ENCODE data around the gene UGT1A3. TPM values are rescaled to one million over a fixed set of nuclear protein-coding genes. Genes with fewer than 3 reads are reported as not detected.

Gene UGT1A3
- not detected in 3 replicates for total RNA-seq
- long read RNA-seq, result 0 reads

DNA sequence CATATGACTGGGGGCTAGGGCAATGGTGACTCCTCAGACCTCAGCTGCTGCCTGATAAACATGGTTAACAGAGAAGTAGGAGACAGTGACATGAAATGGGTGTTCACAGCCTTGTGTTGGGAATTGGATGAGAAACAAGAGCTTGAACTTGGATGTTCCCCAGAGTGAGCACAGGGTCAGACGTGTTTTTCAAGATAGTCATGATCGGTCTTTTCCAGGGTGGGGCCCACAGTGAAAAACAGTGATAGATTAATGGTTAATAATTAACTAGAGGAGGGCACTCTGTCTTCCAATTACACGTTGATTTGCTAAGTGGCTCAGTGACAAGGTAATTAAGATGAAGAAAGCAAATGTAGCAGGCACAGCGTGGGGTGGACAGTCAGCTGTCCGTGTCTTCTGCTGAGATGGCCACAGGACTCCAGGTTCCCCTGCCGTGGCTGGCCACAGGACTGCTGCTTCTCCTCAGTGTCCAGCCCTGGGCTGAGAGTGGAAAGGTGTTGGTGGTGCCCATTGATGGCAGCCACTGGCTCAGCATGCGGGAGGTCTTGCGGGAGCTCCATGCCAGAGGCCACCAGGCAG lies at the start of gene UGT1A3:
TSS of gene UGT1A3 (plus strand) at position 320 of the 579 bp plus-strand sequence. CDS start at position 405, 85 bp downstream.
- TF ChIP-seq, protein P1, sequence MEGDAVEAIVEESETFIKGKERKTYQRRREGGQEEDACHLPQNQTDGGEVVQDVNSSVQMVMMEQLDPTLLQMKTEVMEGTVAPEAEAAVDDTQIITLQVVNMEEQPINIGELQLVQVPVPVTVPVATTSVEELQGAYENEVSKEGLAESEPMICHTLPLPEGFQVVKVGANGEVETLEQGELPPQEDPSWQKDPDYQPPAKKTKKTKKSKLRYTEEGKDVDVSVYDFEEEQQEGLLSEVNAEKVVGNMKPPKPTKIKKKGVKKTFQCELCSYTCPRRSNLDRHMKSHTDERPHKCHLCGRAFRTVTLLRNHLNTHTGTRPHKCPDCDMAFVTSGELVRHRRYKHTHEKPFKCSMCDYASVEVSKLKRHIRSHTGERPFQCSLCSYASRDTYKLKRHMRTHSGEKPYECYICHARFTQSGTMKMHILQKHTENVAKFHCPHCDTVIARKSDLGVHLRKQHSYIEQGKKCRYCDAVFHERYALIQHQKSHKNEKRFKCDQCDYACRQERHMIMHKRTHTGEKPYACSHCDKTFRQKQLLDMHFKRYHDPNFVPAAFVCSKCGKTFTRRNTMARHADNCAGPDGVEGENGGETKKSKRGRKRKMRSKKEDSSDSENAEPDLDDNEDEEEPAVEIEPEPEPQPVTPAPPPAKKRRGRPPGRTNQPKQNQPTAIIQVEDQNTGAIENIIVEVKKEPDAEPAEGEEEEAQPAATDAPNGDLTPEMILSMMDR (IDR thresholded peaks at IDR 0.05), result no peak
- H3K9me3 Mint-ChIP-seq (ENCODE audit: low read depth), result no peaks in the 10 kb centered on the region
- no peak within 1 kb of the TSS for H3K4me3 Mint-ChIP-seq (ENCODE audit: unreplicated experiment)
- H3K27ac Mint-ChIP-seq (ENCODE audit: unreplicated experiment), result no peak within 1 kb of the TSS
- no peaks in the 10 kb centered on the region for H3K4me1 Mint-ChIP-seq (ENCODE audit: low read depth)
- peaks cover 34% of the 10 kb centered on the region for H3K27me3 Mint-ChIP-seq (ENCODE audit: low read depth)
- no peak for DNase-seq (ENCODE audit: low spot score)
- no peaks in the 10 kb centered on the region for H3K36me3 Mint-ChIP-seq (ENCODE audit: low read depth)

DNA sequence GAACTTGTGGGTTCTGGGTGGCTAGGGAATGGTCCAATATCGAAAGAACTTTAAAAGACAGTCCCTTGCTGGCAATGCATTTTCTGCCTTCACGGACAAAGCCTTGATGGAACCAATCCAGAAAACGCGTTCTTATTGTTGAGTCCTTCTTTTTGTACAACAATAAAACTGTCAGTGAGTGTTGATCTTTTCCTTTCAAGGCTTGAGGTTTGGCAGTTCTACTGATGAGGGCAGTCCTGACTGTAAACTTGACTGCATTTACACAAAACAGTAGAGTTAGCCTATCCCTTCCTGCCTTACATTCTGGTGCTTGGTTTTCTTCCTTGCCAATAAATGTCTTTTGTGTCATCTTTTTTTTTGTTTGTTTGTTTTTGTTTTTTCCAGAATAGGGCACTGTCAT lies 49.6 kb upstream of the UGT1A3 start:
- Mint-ChIP-seq H3K4me1 (ENCODE audit: low read depth) (peaks cover 5% of the 10 kb centered on the region), H3K4me3 (ENCODE audit: unreplicated experiment) (no peak overlapping the region), H3K36me3 (ENCODE audit: low read depth) (no peaks in the 10 kb centered on the region), H3K9me3 (ENCODE audit: low read depth) (peaks cover 6% of the 10 kb centered on the region), H3K27ac (ENCODE audit: unreplicated experiment) (no peak overlapping the region), H3K27me3 (ENCODE audit: low read depth) (no peaks in the 10 kb centered on the region)
- no peak for DNase-seq (ENCODE audit: low spot score)
- TF ChIP-seq, protein P1 (IDR thresholded peaks at IDR 0.05), result no peak

DNA sequence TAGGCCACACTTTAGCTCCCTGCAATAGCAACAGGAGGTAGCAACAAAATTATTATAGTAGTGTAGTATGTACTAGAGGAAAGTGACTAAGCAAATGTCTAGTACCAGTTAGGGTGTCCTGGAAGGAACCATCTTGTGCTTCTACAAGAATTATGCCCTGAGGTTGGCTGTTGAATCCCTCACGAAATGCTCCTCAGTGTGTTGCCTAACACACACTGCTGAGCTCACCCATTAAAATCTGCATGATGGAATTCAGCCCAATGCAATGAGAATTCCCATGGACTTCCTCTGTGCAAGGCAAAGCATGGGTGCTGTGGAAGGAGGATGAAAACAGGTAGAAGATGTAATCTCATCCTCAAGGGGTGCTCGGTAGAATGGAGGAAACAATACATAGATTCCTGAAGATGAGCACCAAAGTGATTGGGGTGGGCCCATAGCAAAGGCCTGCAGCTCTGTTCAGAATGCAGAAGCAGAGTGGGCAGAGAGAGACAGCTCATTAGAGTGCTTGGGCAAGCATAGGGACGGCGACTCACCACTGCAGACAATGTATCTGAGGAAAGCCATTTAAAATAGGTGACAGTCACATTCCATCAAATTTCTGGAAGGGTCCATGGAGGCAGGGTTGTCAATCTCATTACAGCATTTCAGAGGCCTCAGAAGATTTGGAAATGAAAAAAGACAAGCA lies 48.3 kb upstream of the UGT1A3 start:
- H3K9me3 Mint-ChIP-seq (ENCODE audit: low read depth), result peaks cover 6% of the 10 kb centered on the region
- no peak overlapping the region for H3K27ac Mint-ChIP-seq (ENCODE audit: unreplicated experiment)
- H3K4me1 Mint-ChIP-seq (ENCODE audit: low read depth), result peaks cover 5% of the 10 kb centered on the region
- H3K4me3 Mint-ChIP-seq (ENCODE audit: unreplicated experiment), result no peak overlapping the region
- no peak for DNase-seq (ENCODE audit: low spot score)
- H3K27me3 Mint-ChIP-seq (ENCODE audit: low read depth), result no peaks in the 10 kb centered on the region
- TF ChIP-seq, protein P1 (IDR thresholded peaks at IDR 0.05), result no peak
- H3K36me3 Mint-ChIP-seq (ENCODE audit: low read depth), result no peaks in the 10 kb centered on the region

DNA sequence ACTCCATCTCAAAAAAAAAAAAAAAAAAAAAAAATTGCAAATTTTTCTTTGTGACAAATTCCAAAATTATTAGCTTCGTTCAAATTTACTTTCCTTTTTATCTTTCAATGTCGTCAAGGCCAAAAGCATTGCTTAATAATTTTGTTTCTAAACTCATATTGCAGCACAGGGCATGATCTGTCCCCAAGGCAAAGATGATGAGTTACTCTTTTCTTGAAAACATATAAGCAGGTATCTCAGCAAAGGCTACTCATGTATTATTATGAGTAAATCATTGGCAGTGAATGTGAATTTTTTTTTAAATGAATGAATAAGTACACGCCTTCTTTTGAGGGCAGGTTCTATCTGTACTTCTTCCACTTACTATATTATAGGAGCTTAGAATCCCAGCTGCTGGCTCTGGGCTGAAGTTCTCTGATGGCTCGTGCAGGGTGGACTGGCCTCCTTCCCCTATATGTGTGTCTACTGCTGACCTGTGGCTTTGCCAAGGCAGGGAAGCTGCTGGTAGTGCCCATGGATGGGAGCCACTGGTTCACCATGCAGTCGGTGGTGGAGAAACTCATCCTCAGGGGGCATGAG lies 47.2 kb upstream of the UGT1A3 start, which contains the start of gene UGT1A7:
TSS of gene UGT1A7 (plus strand) at position 381 of the 579 bp plus-strand sequence. CDS start at position 418, 37 bp downstream.
- Mint-ChIP-seq H3K4me1 (ENCODE audit: low read depth) (no peaks in the 10 kb centered on the region), H3K36me3 (ENCODE audit: low read depth) (peaks cover 1% of the 10 kb centered on the region), H3K27ac (ENCODE audit: unreplicated experiment) (no peak within 1 kb of the TSS), H3K27me3 (ENCODE audit: low read depth) (no peaks in the 10 kb centered on the region), H3K9me3 (ENCODE audit: low read depth) (peaks cover 2% of the 10 kb centered on the region), H3K4me3 (ENCODE audit: unreplicated experiment) (no peak within 1 kb of the TSS)
- no peak for DNase-seq (ENCODE audit: low spot score)
- TF ChIP-seq, protein P1 (IDR thresholded peaks at IDR 0.05), result no peak

DNA sequence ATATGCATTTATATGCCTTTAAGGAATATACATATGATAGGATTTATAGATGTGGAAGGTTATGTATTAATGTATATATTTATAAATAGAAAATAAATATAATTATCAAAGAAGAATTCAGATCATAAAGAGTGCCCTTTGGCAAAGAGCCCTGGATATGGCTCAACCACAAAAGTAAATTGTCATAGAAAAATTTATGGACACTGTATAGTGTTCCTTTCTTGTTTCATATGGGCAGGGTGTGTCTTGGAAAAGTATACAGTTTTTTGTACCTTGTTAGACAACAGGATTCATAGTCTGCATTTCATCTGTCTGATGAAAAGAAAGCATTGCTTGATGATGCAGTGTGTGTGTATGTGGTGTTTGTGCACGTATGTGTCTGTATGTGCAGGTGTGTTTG lies 44.2 kb upstream of the UGT1A3 start:
- TF ChIP-seq, protein P1 (IDR thresholded peaks at IDR 0.05), result no peak
- Mint-ChIP-seq H3K27me3 (ENCODE audit: low read depth) (no peaks in the 10 kb centered on the region), H3K27ac (ENCODE audit: unreplicated experiment) (no peak overlapping the region), H3K36me3 (ENCODE audit: low read depth) (peaks cover 2% of the 10 kb centered on the region), H3K9me3 (ENCODE audit: low read depth) (no peaks in the 10 kb centered on the region), H3K4me3 (ENCODE audit: unreplicated experiment) (no peak overlapping the region), H3K4me1 (ENCODE audit: low read depth) (no peaks in the 10 kb centered on the region)
- no peak for DNase-seq (ENCODE audit: low spot score)

Data from chondrocyte (in vitro differentiated cells).